ENCODE measurements around the gene HOXA6. TPM values are rescaled to one million over a fixed set of nuclear protein-coding genes. Genes with fewer than 3 reads are reported as not detected.

HOXA6 gene
- total RNA-seq, 1 donor from 2014 or later = not detected

DNA sequence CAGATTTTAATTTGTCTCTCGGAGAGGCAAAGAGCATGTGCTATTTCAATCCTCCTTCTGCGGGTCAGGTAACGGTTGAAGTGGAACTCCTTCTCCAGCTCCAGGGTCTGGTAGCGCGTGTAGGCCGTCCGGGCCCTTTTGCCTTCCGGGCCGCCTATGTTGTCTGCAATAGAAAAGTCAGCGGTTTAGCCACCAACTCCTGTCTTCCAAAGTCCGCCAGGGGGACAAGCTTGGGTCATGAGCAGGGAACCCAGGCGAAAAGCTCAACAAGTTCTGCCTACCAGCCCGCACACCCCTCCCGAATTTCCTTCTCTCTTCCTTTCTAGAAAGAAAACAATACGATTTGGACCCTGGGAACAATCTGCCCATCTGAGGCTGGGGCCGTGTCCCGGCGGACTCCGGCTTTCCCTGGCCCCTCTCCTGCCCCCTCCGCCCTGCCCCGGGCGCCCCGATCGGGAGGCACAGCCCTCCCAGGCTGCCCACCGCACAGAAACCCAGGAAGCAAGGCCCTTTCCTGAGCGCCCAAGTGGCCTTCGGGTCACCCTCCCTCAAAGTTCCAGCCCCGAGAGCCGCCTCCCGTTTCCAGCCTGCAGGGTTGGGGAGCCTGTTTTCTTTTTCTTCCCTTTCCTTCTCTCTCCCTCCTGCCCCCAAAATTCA lies 5.5 kb downstream of the HOXA6 start:
- intact Hi-C loops (cut with micrococcal nuclease) = no loop called here

DNA sequence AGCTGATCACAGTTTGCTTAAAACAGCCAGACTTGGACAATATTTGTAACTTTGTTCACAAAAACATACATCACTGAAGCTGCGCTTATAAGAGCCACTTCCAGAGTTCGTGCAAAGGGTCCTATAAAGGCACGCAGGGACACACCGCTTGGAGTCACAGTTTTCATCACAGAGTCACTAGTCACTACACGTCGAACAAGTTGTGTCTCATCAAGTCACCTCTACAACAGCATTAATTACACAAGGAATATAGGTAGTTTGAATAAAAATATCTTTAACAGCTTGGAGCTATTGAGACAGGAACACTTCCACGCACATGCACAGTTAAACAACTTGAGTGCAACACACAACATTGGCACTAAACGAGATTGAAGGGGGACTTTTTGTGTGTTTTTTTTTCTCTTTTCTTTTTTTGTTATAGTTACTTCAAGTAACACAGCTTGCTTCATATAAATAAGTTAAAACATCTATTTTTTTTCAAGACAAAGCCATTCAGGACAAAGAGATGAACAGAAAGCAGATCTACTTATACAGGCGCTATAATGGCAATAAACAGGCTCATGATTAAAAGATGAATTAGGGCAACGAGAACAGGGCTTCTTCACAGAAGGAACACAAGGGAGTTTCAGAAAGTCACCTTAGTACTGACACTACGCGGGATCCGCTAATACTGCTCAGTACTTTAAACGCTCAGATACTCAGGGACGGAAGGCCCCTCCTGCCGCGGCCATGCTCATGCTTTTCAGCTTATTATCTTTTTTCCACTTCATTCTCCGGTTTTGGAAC lies 6.2 kb downstream of the HOXA6 start:
- intact Hi-C loops (cut with micrococcal nuclease) = no loop called here

DNA sequence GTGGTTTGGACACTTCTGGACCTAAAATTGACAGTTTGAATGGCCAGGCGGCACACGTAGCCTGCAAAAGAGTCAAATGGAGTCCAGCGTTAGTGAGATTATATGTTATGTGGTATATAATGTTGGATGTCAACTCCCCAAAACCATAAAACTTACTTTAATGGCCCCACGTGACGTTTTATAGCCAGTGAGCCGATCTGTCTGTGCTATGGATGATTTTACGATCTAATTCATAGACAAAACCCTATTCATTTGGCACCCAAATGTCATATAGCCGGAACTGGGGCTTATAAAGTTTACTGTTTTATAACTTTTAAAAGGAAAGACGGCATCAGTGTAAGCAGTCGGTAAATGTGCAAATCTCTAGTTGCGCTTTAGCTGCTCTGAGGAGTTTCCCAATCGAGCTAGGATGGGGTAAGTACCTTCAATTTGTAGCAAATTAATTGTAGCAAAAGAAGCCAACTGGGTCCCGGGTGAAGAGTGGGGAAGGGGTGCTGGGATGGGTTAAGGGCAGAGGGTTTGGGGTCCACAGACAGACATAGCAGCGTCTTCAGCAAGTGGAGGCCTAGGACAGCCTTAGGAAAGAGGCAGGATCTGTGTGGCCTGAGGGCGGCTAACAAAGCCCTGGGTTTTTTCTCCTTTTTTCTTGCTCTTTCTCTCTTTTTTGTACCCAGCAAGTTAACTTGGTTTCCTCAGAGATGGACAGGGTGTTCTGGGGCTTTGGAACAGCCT lies 7.3 kb downstream of the HOXA6 start:
- intact Hi-C loops (cut with micrococcal nuclease) = no loop called here

GRCh38 chr7:27139334-27140125 lies 8.0 kb downstream of the HOXA6 start:
- intact Hi-C loops (cut with micrococcal nuclease) = no loop called here

DNA sequence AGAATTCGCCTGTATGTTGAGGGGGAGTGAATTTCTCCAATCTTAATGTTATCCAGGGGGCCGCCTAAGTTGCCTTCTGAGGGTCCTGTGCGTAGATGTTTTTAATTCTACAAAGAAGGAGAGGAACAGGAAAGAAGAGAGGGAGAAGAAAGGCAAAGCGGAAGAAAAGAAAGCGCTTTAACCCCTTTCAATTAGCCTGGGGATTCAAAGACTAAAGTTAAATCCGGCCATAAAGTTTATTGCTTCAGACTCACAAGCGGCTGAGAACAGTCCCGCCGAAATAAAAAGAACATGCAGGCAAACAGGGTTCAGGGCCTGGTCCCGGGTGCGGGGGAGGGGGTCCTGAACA lies 8.6 kb downstream of the HOXA6 start:
- intact Hi-C loops (cut with micrococcal nuclease) = no loop called here

GRCh38 chr7:27138472-27138871 lies 9.1 kb downstream of the HOXA6 start:
- intact Hi-C loops (cut with micrococcal nuclease) = no loop called here

DNA sequence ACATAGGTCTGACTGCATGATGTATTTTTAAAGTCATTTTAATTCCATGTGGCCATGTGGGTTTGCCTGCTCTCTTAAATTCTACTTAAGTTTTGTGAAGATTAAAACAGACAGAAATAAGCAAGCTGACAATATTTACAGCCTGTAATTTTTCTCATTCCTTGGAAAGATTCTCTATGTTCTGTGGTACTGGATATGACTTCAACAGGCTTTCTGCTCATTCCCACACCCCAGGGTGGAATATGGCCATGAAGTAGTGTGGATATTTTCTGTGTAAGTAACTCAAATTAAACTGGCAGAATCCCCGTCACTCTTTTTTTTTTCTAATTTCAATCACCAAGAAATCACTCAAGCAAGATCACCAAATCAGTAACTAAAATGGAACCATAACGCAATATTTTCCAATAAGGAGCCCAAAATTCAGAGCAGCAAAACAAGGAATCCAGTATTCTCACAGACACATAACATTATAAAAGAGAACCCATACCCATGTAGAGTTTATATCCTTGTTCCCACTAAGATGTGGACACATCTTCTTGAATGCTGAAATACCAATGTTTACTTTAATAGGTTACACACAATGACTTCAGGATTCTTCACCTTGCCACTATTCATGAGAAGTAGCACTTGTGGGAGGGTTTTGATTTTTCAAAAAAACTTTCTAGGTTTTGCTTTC lies 9.8 kb downstream of the HOXA6 start:
- intact Hi-C loops (cut with micrococcal nuclease) = no loop called here

- intact Hi-C loops (cut with micrococcal nuclease) = no loop called here
Measured at GRCh38 chr7:27134392-27134791, 13.2 kb downstream of the HOXA6 start.

DNA sequence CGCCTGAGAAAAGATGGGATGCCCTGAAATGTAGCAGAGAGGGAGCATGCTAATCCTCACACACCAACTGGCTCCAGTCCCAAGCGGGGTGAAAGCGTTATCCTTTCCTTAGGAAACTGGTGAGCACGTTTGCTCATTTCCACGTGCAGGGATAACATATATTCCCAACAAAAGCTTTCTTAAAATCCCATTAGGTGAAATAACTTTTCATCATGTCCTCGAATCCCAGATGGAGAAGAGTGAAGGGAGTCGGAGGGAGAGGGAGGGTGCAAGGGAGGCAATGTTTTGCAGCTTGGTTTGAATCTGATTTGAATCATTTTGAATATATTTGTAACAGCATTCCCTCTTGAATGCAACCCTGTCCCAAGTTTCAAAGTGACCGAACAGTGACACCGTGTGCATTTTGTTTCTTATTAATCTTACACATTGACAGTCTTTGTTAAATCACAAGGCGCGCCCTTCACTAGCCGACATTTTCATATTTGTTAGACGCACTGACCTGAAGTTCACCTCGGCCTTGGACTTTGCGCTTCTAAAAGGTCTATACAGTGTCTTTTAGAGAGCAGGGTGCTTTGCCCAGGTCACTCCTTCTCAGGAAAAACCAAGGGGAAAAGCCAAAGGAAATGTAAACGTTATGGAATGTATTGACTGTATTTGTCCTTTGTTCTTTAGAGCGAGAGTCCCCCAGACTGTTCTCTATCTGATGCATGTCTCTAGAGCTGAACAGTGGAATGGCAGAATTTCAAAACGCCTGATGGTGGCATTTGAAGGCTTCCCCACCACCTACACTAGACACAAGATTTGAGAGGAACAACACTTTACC lies 14.0 kb downstream of the HOXA6 start:
- intact Hi-C loops (cut with micrococcal nuclease) = no loop called here

DNA sequence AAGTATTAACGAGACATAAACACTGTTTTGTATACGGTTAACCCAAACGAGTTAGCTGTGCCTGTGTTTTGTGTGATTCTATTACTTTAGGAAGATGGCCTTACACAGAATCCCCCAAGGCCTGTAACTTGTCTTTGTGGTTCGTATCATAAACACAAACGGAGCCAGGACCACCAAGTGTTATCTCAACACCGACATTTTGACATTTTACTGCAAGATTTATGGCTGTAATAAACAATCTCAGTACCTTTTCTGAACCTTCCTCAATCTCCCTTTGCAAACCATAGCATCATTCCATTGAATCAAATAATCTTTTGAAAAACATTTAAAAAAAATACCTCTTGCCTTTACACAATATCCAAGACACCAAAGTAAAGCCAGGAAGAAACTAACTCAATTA lies 14.6 kb downstream of the HOXA6 start:
- intact Hi-C loops (cut with micrococcal nuclease) = no loop called here

DNA sequence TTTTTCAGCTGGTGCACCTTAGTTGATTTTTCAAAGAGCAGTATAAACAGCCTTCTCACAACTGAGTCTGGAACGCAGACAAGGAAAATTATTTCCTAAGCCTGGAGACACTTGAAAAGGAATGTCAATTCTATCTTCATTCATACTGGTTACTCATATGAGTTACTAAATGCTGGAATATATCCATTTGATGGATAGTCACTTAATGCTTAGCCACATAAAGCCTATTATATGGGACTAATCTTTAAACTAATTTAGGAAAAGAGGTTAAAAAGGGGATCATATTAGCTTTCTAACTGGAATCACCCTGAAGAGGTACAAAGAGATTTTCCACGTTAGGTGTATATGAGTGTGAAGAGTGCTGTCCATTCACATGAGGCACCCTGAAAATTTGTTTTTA lies 15.4 kb downstream of the HOXA6 start:
- intact Hi-C loops (cut with micrococcal nuclease) = no loop called here

- intact Hi-C loops (cut with micrococcal nuclease) = loop anchor here (1.0 kb wide), 1 partner anchor 35 kb away; no protein-coding TSS in a partner anchor
Measured at GRCh38 chr7:27131390-27131819, 16.2 kb downstream of the HOXA6 start.

DNA sequence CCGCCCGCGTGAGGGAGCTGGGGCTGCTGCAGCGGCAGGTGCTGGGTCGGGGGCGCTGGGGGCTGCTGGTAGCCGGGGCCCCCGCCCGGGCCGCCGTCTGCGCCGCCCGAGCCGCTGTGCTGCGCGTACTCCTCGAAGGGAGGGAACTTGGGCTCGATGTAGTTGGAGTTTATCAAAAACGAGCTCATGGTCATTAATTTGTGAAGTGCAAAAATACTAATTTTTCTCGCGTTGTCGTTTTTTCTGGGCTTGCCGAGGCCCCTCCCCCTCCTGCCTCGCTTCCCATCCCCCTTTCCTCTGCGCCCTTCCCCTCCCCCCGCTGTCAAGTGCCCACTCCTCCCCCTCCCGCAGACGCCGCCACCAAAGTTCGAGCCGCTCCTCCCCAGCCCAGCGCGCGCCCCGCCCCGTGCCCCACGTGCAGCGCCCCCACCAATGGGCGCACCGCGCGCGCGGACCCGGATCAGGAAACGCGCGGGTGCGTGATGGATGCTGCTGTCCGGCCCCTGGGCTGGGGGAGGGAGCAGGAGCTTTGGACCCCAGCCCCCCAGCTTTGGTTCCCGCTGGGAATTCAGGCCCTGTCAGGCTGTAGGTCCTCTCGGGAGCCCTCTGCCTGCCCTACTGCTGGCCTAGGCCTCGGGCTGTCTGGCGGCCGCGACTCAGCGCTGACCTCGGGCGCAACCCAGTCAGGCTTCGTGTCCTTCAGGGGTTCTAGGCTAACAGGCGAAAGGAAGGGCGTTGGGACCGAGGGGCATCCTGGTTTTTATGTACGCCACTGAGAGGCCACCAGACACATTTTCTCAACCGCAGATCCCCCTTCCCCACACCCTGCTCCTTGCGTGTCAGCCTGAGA lies 16.8 kb downstream of the HOXA6 start, which contains the start of gene HOXA4:
Gene HOXA4 (minus strand): TSS at position 218 of the 850 bp plus-strand sequence. CDS start 24 bp downstream, at position 194.
- intact Hi-C loops (cut with micrococcal nuclease) = loop anchor here (1.0 kb wide), 1 partner anchor 34 kb away; no protein-coding TSS in a partner anchor

- intact Hi-C loops (cut with micrococcal nuclease) = no loop called here
Measured at GRCh38 chr7:27129729-27130539, 17.6 kb downstream of the HOXA6 start.

- intact Hi-C loops (cut with micrococcal nuclease) = no loop called here
Measured at GRCh38 chr7:27128776-27129728, 18.5 kb downstream of the HOXA6 start.

DNA sequence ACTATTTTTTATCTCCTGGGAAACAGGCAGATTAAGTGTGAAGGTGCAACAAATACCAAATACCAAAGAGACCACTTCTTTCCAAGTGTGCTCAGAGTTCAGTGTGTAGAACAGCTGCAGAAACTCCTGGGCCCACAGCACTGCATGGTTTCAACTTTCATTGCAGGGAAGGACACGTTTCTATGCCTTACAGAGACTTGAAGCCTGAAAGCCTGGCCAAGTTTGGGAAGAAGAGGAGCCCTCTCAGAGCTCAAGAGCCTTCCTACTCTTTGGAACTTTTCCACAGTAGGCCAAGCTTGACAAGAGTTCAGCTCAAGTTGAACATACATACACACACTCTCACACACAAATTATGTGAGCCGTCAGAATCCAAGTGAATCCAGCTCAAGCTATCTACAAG lies 19.5 kb downstream of the HOXA6 start:
- intact Hi-C loops (cut with micrococcal nuclease) = no loop called here

Data from T-helper 2 cell treated with Interferon-gamma antibody and Interleukin-4, amounts not matched to agents 100 ng/mL and 5 ng/mL, for 36 hours (primary cell).